ENCODE data around the gene GCC2. TPM values are rescaled to one million over a fixed set of nuclear protein-coding genes. Genes with fewer than 3 reads are reported as not detected.
"Not testable (repeated sequence)": the region's sequence is repeated elsewhere in the genome, so short reads cannot be mapped to it uniquely, and the experiment has no call there.

Gene GCC2
- 32.9 TPM for total RNA-seq
- long read RNA-seq, partial matches to known transcripts, result 45 of 59 reads
- long read RNA-seq, other reads (novel, unspliced or antisense), result 9 of 59 reads

- peak; percentile 99 for DNase-seq (ENCODE audit: low spot score)
Observed at GRCh38 chr2:108448678-108449409, at the start of gene GCC2. Gene GCC2, plus strand, starts transcription at chr2:108449206. Its CDS starts 69 bp downstream, at chr2:108449275.

GRCh38 chr2:108399479-108399878, 49.5 kb upstream of the GCC2 start:
- DNase-seq (ENCODE audit: low spot score), result no peak

GRCh38 chr2:108401800-108402199, 47.2 kb upstream of the GCC2 start:
- DNase-seq (ENCODE audit: low spot score), result no peak

- no peak for DNase-seq (ENCODE audit: low spot score)
Observed at GRCh38 chr2:108403494-108403893, 45.5 kb upstream of the GCC2 start.

- no peak for DNase-seq (ENCODE audit: low spot score)
Observed at GRCh38 chr2:108404784-108405397, 44.1 kb upstream of the GCC2 start.

GRCh38 chr2:108407864-108408729, 40.9 kb upstream of the GCC2 start:
- no peak for DNase-seq (ENCODE audit: low spot score)

- no peak for DNase-seq (ENCODE audit: low spot score)
Observed at GRCh38 chr2:108409768-108410167, 39.2 kb upstream of the GCC2 start.

- DNase-seq (ENCODE audit: low spot score), result no peak
Observed at GRCh38 chr2:108412995-108413710, 35.9 kb upstream of the GCC2 start.

- DNase-seq (ENCODE audit: low spot score), result no peak
Observed at GRCh38 chr2:108413711-108414095, 35.3 kb upstream of the GCC2 start.

GRCh38 chr2:108414256-108414876, 34.6 kb upstream of the GCC2 start:
- DNase-seq (ENCODE audit: low spot score), result no peak

GRCh38 chr2:108414945-108415344, 34.1 kb upstream of the GCC2 start:
- no peak for DNase-seq (ENCODE audit: low spot score)

- no peak for DNase-seq (ENCODE audit: low spot score)
Observed at GRCh38 chr2:108417254-108417653, 31.8 kb upstream of the GCC2 start.

- no peak for DNase-seq (ENCODE audit: low spot score)
Observed at GRCh38 chr2:108418416-108418815, 30.6 kb upstream of the GCC2 start.

GRCh38 chr2:108423067-108423466, 25.9 kb upstream of the GCC2 start:
- DNase-seq (ENCODE audit: low spot score), result no peak

- DNase-seq (ENCODE audit: low spot score), result no peak
Observed at GRCh38 chr2:108423502-108424251, 25.3 kb upstream of the GCC2 start.

GRCh38 chr2:108428286-108429009, 20.6 kb upstream of the GCC2 start:
- no peak for DNase-seq (ENCODE audit: low spot score)

- not testable (repeated sequence) for DNase-seq (ENCODE audit: low spot score)
Observed at GRCh38 chr2:108435578-108435977, 13.4 kb upstream of the GCC2 start.

GRCh38 chr2:108436976-108437375, 12.0 kb upstream of the GCC2 start:
- DNase-seq (ENCODE audit: low spot score), result no peak

- DNase-seq (ENCODE audit: low spot score), result no peak
Observed at GRCh38 chr2:108441712-108442111, 7.3 kb upstream of the GCC2 start.

Measured in mesenteric fat pad (tissue), 1 donor.